Measurements from ENCODE around the gene FAM185A.
"Not testable (repeated sequence)": the region's sequence is repeated elsewhere in the genome, so short reads cannot be mapped to it uniquely, and the experiment has no call there.

The FAM185A gene

DNA sequence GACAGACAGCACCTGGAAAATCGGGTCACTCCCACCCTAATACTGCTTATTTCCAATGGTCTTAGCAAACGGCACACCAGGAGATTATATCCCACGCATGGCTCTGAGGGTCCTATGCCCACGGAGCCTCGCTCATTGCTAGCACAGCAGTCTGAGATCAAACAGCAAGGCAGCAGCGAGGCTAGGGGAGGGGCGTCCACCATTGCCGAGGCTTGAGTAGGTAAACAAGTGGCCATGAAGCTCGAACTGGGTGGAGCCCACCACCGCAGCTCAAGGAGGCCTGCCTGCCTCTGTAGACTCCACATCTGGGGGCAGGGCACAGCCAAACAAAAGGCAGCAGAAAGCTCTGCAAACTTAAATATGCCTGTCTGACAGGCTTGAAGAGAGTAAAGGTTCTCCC is 32.1 kb downstream of the FAM185A start:
- not testable (repeated sequence) for DNase-seq

DNA sequence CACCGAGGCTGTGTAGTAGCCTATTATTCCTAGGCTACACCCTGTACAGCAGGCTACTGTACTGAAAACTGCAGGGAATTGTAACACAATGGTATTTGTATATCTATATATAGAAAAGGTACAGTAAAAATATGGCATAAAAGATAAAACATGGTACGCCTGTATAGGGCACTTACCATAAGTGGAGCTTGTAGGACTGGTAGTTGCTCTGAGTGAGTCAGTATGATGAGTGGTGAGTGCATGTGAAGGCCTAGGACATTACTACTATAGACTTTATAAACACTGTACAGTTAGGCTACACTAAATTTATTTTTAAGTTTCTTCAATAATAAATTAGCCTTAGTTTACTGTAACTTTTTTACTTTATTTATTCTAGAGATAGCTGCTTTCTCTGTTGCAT is 40.0 kb downstream of the FAM185A start:
- DNase-seq, result not testable (repeated sequence)

DNA sequence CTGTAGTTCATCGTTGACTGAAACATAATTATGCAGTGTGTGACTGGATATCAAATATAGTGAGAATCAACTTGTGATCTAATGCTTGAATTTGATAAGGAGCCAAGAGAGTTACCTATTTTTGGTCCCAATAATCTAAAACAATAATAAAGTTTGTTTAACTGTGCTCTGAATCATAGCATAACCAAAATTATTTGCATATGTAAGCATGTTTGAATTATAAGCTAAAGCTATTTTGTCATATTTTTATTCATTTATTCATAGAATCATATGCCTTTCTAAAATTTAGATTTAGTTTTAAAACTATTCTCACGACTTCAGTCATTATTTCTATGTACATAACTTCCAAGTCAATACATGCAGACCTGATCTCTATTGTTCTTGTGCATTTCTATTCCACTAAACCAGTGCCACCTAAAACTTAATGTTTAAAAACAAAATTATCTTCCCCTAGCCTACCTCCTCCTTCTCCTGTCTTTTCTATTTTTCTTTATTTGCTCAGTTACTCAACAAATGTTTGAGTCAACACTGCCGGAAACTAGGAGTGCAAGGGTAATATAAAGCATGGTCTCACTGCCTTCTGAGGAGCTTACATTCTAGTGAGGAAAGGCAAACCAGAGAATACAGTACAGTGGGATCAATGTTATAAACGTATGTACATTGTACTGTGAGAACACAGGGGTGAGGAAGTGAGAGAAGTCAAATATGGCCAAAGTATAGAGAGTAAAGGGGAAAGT is 41.7 kb downstream of the FAM185A start:
- not testable (repeated sequence) for DNase-seq

DNA sequence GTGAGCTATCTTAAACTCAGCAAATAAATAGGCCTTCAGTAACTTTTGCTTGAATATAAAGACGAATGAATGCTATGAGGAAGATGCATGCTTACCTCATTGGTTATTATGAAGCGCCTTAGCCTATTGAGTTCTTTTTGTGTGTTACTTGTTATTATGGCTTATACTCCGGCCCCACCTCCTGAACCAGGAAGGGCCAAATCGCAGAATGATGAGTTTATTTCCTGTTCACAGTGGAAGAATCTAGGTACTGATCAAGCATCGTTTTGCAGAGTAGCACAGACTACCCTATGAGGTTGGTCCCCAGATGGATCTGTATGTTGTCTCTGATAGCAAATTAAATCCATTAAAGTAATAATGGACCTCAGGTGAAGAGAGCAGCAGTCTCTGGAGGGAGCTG is 42.6 kb downstream of the FAM185A start:
- not testable (repeated sequence) for DNase-seq

DNA sequence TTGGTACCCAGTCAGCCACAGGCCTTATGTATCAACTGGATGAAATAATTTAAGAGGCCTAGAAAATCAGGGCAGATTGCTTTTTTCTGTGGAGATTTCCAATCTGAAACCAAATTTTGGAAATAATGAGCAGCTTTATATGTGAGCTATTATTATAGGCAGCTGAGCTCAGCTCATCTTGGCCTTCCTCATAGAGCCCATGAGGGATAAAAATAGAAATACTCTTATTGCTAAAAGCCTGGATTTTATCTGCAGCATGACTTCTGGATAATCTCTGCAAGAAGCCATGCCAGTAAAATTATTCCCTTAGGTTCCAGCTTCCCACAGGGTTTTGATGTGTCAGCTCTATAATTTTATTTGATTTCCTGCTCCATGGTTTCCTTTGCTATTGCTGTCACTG is 43.0 kb downstream of the FAM185A start:
- DNase-seq, result not testable (repeated sequence)

DNA sequence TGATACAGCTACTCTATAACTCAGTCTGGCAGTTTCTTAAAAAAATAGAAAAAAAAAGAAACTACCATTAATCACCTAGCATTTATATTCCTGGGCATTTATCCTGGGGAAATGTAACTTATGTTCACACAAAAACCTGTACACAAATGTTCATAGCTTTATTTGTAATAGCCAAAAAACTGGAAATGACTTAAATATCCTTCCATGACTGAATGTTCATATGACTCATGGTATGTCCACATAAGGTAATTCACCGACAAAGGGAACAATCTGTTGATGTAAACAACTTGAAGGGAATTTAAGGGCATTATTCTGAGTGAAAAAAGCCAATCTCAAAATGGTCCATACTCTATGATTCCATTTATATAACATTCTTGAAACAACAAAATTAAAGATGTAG is 45.8 kb downstream of the FAM185A start:
- not testable (repeated sequence) for DNase-seq

DNA sequence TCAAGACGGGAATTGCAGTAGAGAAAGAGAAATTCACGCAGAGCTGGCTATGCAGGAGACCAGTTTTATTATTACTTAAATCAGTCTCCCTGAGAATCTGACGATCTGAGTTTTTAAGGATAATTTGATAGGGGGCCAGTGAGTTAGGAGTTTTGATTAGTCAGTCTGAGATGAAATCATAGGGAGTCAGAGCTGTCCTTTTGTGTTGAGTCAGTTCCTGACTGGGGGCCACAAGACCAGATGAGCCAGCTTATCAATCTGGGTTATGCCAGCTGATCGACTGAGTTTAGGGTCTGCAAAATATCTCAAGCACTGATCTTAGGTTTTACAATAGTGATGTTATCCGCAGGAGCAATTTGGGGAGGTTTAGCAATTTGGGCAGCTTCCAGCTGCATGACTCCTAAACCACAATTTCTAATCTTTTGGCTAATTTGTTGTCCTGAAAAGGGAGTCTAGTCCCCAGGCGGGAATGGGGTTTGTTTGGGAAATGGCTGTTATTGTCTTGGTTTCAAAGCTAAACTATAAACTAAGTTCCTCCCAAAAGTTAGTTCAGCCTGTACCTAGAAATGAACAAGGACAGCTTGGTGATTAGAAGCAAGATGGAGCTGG is 47.3 kb downstream of the FAM185A start:
- DNase-seq, result not testable (repeated sequence)

DNA sequence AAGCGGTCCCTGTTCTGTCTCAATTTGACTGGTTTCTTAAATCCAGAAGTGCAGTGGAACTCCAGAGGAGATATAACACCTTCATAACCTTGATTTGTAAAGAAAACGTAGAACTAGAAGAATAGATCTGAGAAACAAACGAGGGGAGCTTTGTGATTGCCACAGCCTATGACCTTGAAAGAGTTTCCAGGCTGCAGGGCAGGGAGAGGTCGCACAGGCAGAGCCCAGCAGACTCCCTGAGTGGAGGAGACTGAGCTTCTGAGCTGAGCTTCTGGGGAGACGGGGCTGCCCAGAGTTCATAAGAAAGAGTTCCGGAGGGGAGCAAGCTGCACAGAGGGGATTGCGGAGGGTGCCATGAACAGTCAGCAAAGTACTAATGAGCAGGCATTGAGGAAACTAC is 57.8 kb downstream of the FAM185A start:
- no peak for DNase-seq

DNA sequence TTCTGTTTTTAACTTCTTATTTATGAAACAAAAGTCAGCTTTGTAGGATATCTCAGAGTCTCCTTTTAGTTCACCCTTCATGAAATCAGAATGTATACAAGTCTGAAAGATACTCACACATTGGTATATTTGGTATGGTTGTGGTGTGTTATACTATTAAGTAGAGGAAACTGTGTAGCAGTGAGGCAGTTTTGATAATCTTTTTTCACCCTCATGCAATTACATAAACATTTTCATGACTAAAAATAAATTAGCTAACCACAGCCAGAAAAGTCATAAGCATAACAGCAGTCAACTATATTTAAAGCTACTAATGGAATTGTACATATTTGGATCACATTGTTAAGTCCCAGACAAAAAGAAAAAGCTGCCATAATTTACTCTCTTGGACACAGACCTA is 62.1 kb downstream of the FAM185A start:
- no peak for DNase-seq

DNA sequence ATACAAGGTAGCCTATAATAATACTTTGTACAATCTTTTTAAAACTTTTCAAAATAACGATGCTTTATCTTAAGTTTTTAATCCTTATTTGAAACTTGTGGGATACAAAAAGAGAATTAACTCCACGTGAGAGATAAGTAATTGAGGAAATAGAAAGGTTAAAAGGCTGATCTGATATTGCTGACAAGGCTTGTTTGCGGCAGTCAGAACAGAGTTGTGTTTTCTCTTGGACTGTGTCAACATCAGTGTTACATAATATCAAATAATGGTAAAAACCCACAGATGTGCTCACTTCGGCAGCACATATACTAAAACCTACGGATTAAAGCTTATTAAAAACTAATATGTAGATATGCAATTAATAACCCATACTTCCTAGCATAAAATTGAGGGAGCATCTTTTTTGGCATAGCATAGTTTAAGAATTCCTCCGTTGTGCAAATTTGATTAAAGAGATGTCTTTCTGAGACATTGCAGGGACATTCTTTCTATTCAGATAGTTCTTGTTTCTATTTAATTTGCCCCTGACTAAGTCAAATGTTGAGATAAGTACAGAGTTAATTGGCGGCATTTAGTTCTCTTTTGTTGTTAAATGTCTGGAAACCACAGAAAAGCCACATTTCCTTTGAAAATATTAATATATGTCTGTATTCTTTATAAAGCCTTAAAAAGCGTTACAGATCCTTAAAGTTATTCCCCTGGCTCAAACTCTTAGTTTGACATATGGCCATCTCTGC is 63.3 kb downstream of the FAM185A start:
- no peak for DNase-seq

DNA sequence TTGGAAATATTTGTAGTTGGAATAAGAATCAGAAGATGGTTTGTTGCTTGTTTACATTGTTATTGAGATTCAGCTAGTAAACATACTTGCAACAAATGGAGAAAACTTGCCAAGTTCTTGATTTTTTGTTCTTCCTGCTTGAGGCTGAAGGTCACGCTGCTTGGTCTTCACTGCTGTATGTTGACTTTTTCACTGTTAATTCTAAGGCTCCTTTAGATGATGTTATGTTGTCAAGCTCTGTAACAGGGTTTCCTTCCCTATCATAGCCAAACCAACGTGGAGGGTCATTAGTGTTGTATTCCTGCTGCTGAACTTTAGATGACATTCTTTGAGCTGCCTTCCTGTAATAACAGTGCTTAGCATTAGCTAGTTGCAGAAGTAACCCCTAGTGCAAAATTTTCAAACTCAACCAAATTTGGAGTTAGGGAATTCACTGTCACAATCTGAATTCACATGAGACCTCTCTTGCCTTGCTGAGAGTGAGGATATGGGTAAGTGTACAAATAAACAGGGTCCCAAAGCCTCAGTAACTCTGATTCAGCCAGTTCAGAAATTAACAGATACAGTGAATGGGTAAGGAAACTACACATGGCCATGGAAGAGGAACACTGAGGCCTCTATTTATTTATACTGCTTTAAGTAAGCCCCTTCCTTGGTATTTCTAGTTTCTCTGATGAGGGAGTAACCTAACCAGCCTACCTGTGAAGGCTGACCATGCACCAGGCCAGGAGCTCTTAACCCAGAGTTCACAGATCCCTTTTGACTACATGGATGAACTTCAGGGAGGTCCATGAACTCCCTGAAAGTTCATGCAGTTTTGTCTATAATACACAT is 64.6 kb downstream of the FAM185A start:
- DNase-seq, result no peak

DNA sequence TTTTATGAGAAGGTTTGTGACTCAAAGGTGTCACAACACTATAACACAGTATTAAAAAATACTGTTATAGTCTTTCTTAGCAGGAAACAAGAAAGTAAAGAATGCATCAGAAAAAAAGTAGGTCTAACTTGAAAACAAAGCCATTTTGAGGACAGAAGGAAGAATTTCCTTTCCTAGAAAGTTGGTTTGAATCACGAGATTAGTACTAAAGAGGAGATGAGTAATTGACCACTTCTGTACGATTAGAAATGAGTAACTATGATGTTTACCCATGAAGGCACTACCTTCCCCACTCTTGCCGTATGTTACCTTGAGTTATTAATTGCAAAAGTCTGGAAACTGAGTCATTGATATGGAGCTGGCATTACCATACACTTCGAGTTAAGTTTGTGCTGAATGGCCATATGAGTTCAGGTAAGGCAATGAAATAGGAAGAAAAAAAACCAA is 65.2 kb downstream of the FAM185A start:
- no peak for DNase-seq

DNA sequence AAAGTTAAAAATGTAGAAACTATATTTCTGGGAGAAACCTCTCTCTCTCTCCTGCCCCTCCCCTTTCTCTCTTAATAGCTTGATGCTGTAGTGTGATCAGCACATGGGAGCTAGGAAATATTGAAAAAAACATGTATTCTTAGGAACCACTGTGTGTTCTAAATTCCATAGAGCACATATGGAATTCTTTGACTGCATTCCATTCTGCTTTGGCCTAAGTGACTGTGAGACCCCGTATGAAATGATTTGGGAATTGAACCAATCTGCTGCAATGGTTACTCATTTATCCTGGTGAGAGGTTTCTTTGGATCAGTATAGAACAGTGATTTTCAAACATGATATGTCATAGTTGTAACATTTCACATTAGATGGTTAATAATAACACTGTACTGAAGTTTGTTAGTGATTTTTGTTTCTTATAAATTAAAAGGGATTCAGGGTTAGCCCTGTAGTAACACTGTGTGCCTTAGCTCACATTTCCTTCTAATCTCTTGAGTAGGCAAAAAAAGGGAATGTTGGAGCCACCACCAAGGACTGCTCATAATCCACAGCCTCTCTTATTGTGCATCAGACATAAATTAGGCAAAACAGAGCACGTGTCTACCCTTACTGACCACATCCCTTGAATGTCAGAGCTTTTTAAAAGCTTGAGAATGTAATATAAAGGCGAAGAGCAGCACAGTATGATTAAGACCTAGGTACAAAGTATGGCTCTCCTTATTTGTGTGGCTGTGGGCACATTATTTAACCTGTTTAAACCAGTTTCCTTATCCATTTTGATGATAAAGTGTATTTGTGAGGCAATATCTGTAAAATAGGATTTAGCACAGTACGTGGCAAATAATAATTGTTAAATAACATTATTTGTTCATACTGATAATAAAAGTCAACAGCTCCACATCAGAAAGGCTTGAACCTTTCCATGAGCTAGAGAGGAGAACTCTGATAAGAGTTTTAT is 69.1 kb downstream of the FAM185A start:
- DNase-seq, result no peak

DNA sequence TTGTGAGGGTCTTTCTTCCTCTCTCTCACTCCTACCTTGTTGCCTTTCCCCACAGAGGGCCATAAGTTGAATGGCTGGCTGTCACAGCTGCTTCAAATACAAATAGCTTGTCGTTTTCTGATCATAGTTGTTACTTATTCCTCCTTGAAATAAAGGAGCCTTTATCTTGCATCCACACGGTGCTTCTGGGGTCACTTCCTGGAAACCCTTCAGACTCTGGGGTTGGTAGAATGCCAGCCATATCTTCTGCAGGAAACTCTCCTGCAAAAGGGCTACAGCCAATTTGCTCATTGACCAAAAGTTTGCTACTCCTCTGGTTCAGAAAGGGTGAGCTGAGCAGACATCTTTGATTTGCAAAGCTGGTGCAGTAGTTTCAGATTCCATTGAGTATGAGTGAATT is 70.4 kb downstream of the FAM185A start:
- DNase-seq, result no peak

DNA sequence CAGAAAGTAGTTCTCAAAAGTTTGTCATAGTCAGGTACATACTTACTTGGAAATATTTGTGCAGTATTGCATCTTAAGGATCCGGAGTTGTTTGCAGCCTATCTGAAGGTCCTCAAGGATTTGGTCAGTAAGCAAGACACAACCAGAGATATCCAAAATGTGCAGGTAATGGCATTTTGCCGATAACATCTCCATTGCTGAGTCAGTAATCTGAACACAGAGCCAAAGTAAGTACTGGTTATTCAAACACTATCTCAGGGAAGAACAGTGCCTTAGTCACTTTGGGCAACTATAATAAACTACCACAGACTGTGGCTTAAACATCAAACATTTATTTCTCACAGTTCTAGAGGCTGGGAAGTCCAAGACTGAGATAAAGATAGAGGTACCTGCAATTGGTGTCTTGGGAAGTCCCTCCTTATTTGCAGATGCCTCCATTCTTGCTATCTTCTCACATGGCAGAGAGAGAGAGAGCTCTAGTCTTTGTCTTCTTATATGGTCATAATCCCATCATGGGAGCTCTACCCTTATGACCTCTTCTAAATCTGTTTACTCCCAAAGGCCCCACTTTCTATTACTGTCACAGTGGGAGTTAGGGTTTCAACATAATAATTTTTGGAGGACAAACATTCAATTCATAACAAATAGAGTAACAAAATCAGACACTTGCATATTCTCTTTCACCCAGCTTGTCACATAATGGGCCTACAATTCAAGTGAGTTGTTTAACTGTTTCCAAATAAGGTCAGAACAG is 73.4 kb downstream of the FAM185A start:
- DNase-seq, result no peak

DNA sequence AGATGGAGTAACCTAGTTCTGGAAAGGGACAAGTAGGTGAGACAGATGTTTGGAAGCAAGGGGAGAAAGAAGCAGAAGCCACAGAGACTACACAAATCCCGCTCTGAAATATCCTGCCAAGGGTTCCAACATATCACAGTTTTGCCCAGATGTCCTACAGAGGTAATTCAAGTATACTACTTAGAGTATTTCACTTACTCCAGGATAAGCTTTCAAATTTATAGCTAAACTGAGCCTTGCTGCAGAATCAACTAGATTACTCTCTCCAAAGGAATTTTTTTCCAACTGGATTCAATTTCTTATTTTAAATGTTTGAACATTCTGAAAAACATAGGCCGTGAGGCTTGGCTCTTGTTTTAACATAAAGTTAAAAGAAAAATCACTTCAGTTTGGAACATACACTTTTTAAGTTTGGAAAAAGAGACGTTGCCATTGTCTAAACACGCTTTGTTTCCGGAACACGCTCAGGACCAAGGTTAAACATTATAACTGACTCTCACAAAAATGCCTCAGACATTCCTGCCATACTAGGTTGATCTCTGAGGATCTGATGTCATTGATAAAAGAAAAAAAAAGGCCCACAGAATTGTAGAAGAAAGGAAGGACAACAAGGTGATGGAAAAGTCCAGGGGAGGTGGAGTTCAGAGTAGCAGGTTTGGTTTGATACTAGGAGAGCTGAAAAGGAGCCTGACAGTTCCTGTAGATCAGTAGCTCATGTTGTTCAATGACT is 74.8 kb downstream of the FAM185A start:
- no peak for DNase-seq

DNA sequence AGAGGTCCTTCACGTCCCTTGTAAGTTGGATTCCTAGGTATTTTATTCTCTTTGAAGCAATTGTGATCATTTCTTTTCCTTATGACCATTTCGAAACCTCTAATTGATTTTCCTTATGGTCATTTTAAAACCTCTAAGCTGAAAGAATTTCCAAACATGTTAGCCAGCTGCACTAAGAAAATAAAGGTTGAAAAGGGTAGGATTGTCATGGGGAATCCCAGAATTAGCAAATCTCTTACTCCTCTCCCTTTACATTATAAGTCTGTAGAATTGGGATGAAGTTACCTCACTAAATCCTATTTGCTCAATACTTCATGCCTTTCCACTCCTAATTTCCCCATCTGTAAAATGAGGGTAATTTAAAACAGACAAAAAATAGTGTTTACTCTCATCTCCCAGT is 79.5 kb downstream of the FAM185A start:
- DNase-seq, result no peak

DNA sequence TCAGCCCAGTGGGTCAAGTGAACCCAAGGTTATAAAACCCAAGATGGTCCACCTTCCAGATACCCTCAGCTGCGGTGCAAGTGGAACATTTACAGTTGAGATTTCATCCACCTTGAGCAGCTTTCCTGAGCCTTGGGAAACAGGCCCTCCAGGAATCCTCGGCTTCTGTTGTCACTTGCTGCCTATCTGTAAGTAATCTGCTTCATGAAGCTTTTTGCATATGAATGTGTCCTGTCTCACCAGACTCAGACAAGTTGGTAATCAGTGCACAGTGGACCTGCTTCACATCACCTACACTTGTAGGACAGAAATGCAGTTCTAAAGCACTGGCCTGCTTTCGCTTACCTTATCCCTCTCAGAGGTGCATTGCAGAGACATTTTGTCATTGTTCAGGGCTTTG is 80.3 kb downstream of the FAM185A start:
- no peak for DNase-seq

DNA sequence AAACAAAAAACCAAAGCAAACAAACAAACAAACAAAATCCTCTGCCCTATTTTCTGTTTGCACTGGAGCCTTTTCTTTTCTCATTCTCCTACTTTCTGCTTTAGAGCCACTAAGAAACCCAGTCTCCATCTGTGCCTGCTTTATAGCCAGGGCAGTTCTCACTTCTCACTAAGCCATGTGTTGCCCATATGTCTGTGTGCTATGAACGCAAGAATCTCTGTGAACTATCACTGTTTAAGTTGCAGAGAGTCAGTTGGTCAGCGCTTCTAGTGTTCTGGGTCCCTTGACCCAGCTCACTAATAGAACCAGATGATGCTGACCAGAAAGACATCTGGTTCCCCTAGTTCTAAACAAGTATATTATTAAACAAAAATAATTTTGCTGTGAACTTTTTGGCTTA is 81.4 kb downstream of the FAM185A start:
- no peak for DNase-seq

DNA sequence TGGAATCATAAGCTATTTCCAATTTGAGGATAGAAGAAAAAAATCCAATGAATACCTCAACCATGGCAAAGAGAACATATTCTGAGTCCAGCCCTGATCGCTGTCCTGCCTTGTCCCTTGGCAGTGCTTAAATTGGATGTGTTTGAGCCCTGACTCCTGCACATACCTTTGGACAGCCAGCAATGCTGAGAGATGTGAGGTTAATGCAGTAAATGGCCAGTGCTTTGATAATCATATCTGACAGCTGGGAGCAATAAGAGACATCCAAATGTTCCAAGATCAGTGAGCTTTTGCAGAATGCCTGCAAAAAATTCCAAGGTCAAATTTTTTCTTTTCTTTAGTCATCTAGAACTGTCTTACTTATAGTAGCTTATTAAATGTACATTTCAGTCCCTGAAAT is 83.9 kb downstream of the FAM185A start:
- DNase-seq, result no peak

Data from central memory CD4-positive, alpha-beta T cell (primary cell).